NCI-H1417 treated with DMSO at 0.1 percent for 48 hours (cell line): ENCODE measurements around the gene SSTR5.
"Not testable (repeated sequence)": the region's sequence is repeated elsewhere in the genome, so short reads cannot be mapped to it uniquely, and the experiment has no call there.

Source experiments
- DNase-seq: peaks from one replicate; lab custom pipeline; 2025; lab: John Stamatoyannopoulos, UW

SSTR5 gene

GRCh38 chr16:1090620-1091587, 18.4 kb downstream of the SSTR5 start:
- DNase-seq = no peak

GRCh38 chr16:1091992-1092552, 19.5 kb downstream of the SSTR5 start:
- DNase-seq = no peak

GRCh38 chr16:1092685-1093283, 20.2 kb downstream of the SSTR5 start:
- DNase-seq = not testable (repeated sequence)

GRCh38 chr16:1093284-1094123, 21.0 kb downstream of the SSTR5 start:
- DNase-seq = no peak

- no peak for DNase-seq
These were observed 21.6 kb downstream of the SSTR5 start for GRCh38 chr16:1094124-1094479.

- no peak for DNase-seq
These were observed 22.3 kb downstream of the SSTR5 start for GRCh38 chr16:1094601-1095449.

- no peak for DNase-seq
These were observed 23.1 kb downstream of the SSTR5 start for GRCh38 chr16:1095450-1096168.

- DNase-seq = no peak
These were observed 23.9 kb downstream of the SSTR5 start, which contains the start of gene C1QTNF8 for GRCh38 chr16:1096169-1097082. C1QTNF8 (minus strand) TSS chr16:1096244; CDS start chr16:1094922, 1,322 bp downstream.

GRCh38 chr16:1097156-1097555, 24.6 kb downstream of the SSTR5 start:
- no peak for DNase-seq

- DNase-seq = no peak
These were observed 25.3 kb downstream of the SSTR5 start for GRCh38 chr16:1097800-1098199.

GRCh38 chr16:1098266-1098991, 25.9 kb downstream of the SSTR5 start:
- no peak for DNase-seq

- DNase-seq = no peak
These were observed 26.9 kb downstream of the SSTR5 start for GRCh38 chr16:1099189-1100083.

GRCh38 chr16:1100084-1100800, 27.7 kb downstream of the SSTR5 start:
- no peak for DNase-seq

- no peak for DNase-seq
These were observed 28.6 kb downstream of the SSTR5 start for GRCh38 chr16:1101133-1101532.

GRCh38 chr16:1101573-1102332, 29.2 kb downstream of the SSTR5 start:
- DNase-seq = no peak

- no peak for DNase-seq
These were observed 29.8 kb downstream of the SSTR5 start for GRCh38 chr16:1102333-1102700.
